ENCODE measurements around the gene MGAT5.

DNA sequence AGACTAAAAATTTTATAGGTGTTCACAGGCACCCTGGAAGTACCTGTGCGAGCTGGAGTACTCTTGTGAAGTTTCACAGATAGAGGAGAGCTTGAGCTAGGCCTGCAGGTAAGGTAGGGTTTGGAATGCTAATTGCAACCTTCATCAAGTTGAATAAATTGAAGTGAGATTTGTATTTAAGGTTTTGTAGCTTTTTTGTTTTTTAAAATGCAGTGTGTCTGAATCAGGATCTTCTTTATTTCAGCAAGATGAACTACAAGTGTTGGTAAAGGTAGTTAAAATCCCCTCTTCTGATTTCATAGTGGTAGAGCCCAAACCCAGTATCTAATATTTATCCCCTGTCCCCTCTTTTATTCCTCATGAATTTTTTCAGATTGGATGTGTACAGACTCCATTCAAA is 45.5 kb downstream of the MGAT5 start:
- TF ChIP-seq, protein P1, sequence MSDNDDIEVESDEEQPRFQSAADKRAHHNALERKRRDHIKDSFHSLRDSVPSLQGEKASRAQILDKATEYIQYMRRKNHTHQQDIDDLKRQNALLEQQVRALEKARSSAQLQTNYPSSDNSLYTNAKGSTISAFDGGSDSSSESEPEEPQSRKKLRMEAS (CRISPR knock-in tag; IDR thresholded peaks at IDR 0.05) = no peak
- TF ChIP-seq NFYB (CRISPR knock-in tag; conservative IDR thresholded peaks at IDR 0.05; ENCODE audit: low read depth) = no peak
